Epithelial cell of proximal tubule (primary cell): ENCODE measurements around the gene GMPR2. TPM values are rescaled to one million over a fixed set of nuclear protein-coding genes. Genes with fewer than 3 reads are reported as not detected.

Experiments
- DNase-seq: peaks from one replicate; pipeline ENCODE4 v3.0.0-alpha.2; 2011; ENCODE audit warnings: low read depth
- H3K4me3 ChIP-seq: 2 replicates; pipeline ENCODE4 v1.5.1; 2011; ENCODE audit warnings: low read depth, mild to moderate bottlenecking, low read length
- CTCF ChIP-seq: conservative IDR thresholded peaks from 2 replicates; pipeline ENCODE4 v1.5.1; 2012; ENCODE audit warnings: low read depth, mild to moderate bottlenecking, low read length
- total RNA-seq: library from RNA; depleted of rRNA; stranded (reverse); fragments of >200 nt; gene quantifications from 2 replicates; pipeline ENCODE4 v1.2.3, GENCODE V29; 2015

Gene GMPR2
- total RNA-seq, 1 donor from 2014 or later: 136 TPM

GRCh38 chr14:24267516-24267915 lies 34.8 kb downstream of the GMPR2 start:
- no peak overlapping the region for H3K4me3 ChIP-seq

GRCh38 chr14:24268225-24268624 lies 35.5 kb downstream of the GMPR2 start:
- no peak for DNase-seq
- TF ChIP-seq CTCF: no peak

More at GRCh38 chr14:24267516-24267915, 34.8 kb downstream of the GMPR2 start:
- no peak for DNase-seq
- no peak for TF ChIP-seq CTCF

GRCh38 chr14:24269368-24269767 lies 36.6 kb downstream of the GMPR2 start:
- no peak overlapping the region for H3K4me3 ChIP-seq
- DNase-seq: no peak
- no peak for TF ChIP-seq CTCF

More at GRCh38 chr14:24268225-24268624, 35.5 kb downstream of the GMPR2 start:
- no peak overlapping the region for H3K4me3 ChIP-seq

- TF ChIP-seq CTCF: no peak
- H3K4me3 ChIP-seq: no peak overlapping the region
- no peak for DNase-seq
Observed at GRCh38 chr14:24269910-24270536, 37.3 kb downstream of the GMPR2 start.

- peak overlapping the region; percentile 89 for H3K4me3 ChIP-seq
- DNase-seq: no peak
- no peak for TF ChIP-seq CTCF
Observed at GRCh38 chr14:24270537-24271133, 37.9 kb downstream of the GMPR2 start.

GRCh38 chr14:24271134-24271833 lies 38.6 kb downstream of the GMPR2 start, which contains the start of gene RABGGTA:
RABGGTA (minus strand) TSS chr14:24271597; CDS start chr14:24271115, 482 bp downstream.
- no peak for DNase-seq

More at GRCh38 chr14:24271134-24271833, 38.6 kb downstream of the GMPR2 start, which contains the start of gene RABGGTA:
- H3K4me3 ChIP-seq: peak within 1 kb of the TSS; percentile 89
- peak; percentile 57 for TF ChIP-seq CTCF
